GM12878 (cell line): Measurements from ENCODE around the gene SGMS1.

ENCODE experiments used
- CEBPZ ChIP-seq: fragments of 150-350 bp; IDR thresholded peaks from 2 replicates; pipeline ENCODE4 v1.6.1; 2016; ENCODE audit warnings: low read depth, low read length
- CTCF ChIP-seq, 3 experiments: IDR thresholded peaks in 2 of 3; conservative IDR thresholded peaks in 1 of 3; 2 replicates each; pipeline ENCODE4 v1.5.1; 2011; ENCODE audit warnings: low read depth in 3 of 3, low read length in 3 of 3, mild to moderate bottlenecking in 3 of 3, control low read depth in 2 of 3, moderate library complexity in 2 of 3, inconsistent platforms in 1 of 3, mixed read lengths in 1 of 3; ENCODE audit not compliant: control insufficient read depth in 2 of 3, insufficient read depth in 1 of 3; ENCODE audit errors: extremely low read depth in 1 of 3
- FOXK2 ChIP-seq: fragments of 450-650 bp; IDR thresholded peaks from 2 replicates; pipeline ENCODE4 v1.6.1; 2017; ENCODE audit warnings: mild to moderate bottlenecking, moderate library complexity
- GABPA ChIP-seq: IDR thresholded peaks from 2 replicates; pipeline ENCODE4 v1.6.1; 2014; ENCODE audit warnings: antibody characterized with exemption, low read depth, mild to moderate bottlenecking, inconsistent platforms
- IRF4 ChIP-seq: IDR thresholded peaks from 2 replicates; pipeline ENCODE4 v1.6.1; 2011; ENCODE audit warnings: low read depth, low read length
- MXI1 ChIP-seq: fragments of 150-350 bp; IDR thresholded peaks from 2 replicates; pipeline ENCODE4 v1.6.1; 2011; ENCODE audit warnings: low read depth, mild to moderate bottlenecking, inconsistent platforms, low read length, improper control_type of control experiment
- NFYA ChIP-seq: IDR thresholded peaks from 2 replicates; pipeline ENCODE4 v1.6.1; 2011; ENCODE audit warnings: low read depth, mild to moderate bottlenecking, low read length, improper control_type of control experiment, borderline replicate concordance
- NR2F1 ChIP-seq: fragments of 450-650 bp; conservative IDR thresholded peaks from 2 replicates; pipeline ENCODE4 v1.6.1; 2017; ENCODE audit warnings: mild to moderate bottlenecking
- POLR2AphosphoS5 ChIP-seq: IDR thresholded peaks from 2 replicates; pipeline ENCODE4 v1.6.1; 2011; ENCODE audit warnings: mild to moderate bottlenecking, low read length, inconsistent platforms
- RCOR1 ChIP-seq: conservative IDR thresholded peaks from 2 replicates; pipeline ENCODE4 v1.6.1; 2012; ENCODE audit warnings: low read depth, low read length, improper control_type of control experiment
- TAF1 ChIP-seq: IDR thresholded peaks from 2 replicates; pipeline ENCODE4 v1.6.1; 2011; ENCODE audit warnings: mild to moderate bottlenecking, low read depth, low read length, borderline replicate concordance
- USF1 ChIP-seq: IDR thresholded peaks from 2 replicates; pipeline ENCODE4 v1.6.1; 2011; ENCODE audit warnings: borderline replicate concordance, low read depth, mild to moderate bottlenecking, moderate library complexity, mixed read lengths, low read length; ENCODE audit not compliant: insufficient read depth; ENCODE audit errors: extremely low read length
- USF2 ChIP-seq: IDR thresholded peaks from 2 replicates; pipeline ENCODE4 v1.6.1; 2011; ENCODE audit warnings: low read depth, low read length, improper control_type of control experiment, borderline replicate concordance

- TF ChIP-seq CTCF (IDR thresholded peaks at IDR 0.05 in 2 of 3, conservative IDR thresholded peaks at IDR 0.05 in 1 of 3; ENCODE audit: control insufficient read depth in 2 of 3, extremely low read depth in 1 of 3, insufficient read depth in 1 of 3, low read depth in 3 of 3, low read length in 3 of 3), result no peak
- no peak for TF ChIP-seq TAF1
- no peak for TF ChIP-seq FOXK2
- no peak for TF ChIP-seq RCOR1
- TF ChIP-seq IRF4, result no peak
- TF ChIP-seq MXI1, result no peak
- TF ChIP-seq GABPA, result no peak
- no peak for TF ChIP-seq POLR2AphosphoS5
- no peak for TF ChIP-seq CEBPZ
- TF ChIP-seq USF2, result no peak
- TF ChIP-seq USF1, result no peak
- no peak for TF ChIP-seq NR2F1
- no peak for TF ChIP-seq NFYA
These were observed 51.7 kb downstream of the SGMS1 start for GRCh38 chr10:50572017-50572491.
